Stimulated activated CD4-positive, alpha-beta T cell treated with anti-CD3 and anti-CD28 coated beads, Interleukin-4, amount 100 ng/mL, for 1 hour (primary cell): ENCODE results near the gene TUBGCP2.
"Not testable (repeated sequence)": the region's sequence is repeated elsewhere in the genome, so short reads cannot be mapped to it uniquely, and the experiment has no call there.

Experiments used
- DNase-seq: peaks from one replicate; pipeline ENCODE4 v3.0.0-alpha.2; 2020

Gene TUBGCP2

DNA sequence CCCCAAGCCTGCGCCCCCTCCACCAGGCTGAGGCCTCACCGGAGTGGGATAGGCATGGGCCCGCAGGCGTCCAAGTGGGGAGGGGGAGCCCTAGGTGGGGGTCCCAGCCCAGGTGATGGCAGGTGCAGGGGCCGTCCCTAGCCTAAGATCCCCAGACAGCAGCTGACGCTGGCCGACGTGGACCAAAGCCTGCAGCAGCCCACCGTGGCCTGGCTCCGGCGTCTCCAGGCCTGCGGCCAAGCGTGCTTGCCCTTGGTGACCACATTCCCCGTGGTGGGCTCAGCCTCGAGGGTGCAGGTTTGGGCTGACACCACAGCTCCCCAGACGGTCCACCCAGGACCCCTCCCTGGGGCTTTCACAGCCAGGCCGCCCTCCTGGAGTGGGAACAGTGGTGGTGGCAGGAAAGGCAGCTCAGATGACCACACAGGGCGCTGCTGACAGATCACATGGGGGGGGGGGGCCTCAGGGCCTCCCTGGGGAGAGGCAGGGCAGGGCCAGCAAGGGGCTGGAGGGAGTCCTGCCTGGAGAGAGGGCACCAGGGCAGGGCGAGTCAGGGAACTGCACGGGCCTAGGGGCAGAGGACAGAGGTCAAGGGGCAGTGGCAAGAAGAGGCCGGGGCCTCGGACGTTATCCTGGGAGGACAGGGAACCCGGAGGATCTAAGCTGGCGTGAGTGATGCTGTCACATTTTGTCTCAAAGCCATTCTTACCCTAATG is 31.2 kb downstream of the TUBGCP2 start:
- DNase-seq: no peak

DNA sequence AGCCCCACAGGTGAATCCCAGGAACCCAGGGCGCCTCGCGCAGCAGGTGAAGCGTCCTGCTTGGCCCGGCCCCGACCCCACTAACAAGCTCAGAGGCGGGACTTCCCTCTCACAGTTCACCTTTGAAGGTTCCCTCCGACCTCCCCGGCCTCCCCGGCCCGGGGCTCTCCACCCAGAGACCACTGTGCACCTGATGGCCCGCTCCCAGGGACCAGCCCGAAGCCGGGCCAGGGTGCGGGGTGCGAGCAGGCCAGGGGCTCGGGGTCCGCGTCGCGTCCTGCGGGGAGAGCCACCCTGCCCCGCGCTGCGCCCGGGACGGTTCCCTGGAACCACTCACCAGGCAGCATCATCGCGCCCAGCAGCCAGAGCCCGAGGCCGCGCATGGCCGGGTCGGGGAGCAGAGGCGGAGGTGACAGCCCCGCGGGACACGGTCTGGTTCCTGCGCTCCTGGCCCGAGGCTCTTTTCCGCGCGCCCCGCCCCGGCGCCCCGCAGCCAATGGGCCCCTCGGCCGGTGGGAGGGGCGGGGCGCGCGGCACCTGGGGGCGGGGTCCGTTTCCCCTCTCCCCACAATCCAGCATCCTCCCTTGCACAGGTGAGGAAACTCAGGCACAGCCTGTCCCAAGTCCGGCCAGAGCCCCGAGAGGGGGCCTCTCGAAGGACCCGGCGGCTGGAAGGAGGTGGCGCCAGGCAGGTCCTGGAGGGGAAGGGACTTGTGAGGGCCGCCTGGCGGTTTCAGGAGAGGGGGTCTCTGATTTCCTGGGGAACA is 32.1 kb downstream of the TUBGCP2 start, which contains the start of gene ADAM8:
ADAM8 (minus strand) TSS at position 434 of the 767 bp plus-strand sequence; CDS start at position 383, 51 bp downstream.
- peak; percentile 72 for DNase-seq

DNA sequence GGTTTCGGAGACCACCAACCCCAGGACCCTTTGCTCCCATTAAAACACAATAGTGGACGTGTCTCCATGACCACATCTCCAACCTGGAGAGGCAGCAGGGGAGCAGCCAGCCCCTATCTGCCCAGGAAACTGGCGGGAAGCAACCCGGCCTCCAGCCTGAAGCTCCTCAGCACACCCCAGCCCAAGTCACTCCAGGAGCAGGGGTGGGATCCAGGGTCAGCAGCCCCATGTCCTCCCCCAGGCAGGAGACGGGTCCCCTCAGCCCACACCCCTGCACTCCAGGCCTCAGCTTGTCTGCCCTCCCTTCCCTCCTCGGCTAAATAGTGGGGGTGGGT is 32.6 kb downstream of the TUBGCP2 start:
- no peak for DNase-seq

DNA sequence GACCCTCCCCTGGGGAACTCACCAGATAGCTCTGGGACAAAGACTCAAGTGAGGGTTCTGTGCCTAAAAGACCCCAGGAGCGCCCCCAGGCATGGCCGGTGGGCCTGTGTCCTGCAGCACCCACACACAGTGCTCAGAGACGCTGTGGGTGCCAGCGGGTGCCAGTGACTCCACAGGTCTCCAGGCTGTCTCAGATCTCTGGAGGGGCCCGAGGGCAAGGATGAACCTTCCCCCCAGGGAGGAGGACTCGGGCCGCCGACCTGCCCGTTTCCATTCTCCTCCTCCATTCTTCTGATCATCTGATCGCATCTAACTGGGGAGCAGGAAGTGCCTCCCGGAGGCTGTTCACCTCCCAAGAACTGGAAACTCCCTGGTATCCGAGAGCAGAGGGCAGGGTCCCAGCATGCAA is 33.0 kb downstream of the TUBGCP2 start:
- DNase-seq: peak; percentile 53

DNA sequence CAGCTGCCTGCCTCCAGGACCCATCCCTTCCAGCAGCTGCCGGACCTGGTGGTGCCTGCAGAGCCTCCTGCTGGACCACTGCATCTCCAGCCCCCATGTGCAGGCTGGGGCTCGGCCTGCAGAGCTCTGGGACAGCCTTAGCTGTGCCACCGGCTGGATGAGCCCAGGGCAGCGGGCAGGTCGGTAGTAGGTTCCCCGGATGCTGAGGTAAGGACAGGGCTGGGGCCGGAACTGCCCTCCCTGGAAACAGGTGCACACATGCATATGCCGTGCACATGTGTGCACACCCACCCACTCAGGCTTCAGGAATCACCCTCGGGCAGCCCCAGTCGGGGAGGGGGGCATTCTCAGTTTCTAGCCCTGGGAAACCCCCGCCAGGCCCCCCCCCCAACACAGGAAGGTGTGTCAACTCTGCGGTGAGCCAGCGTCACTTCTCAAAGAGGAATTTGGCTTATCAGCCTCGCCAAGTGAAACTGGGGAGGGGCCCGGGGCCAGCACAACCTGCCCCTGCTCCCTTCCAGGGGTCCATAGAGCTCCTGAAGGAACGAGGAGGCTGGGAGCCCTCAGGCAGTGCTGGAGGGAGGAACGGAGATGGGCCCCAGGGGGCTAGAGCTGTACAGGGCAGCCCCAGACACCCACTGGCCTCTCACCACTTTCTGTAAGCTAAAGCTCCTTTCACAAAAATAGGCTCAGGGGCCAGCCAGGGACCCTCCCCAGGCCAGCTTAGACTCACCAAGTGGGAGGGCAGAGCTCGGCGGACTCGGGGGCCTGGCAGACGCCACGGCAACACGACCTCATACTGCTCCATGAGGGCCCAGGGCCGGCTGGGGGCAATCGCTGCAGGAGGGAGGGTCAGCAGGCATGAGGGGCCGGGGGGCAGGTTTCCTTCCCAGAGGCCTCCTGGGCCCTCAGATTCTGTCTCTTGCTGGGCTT is 33.7 kb downstream of the TUBGCP2 start:
- peak; percentile 83 for DNase-seq

DNA sequence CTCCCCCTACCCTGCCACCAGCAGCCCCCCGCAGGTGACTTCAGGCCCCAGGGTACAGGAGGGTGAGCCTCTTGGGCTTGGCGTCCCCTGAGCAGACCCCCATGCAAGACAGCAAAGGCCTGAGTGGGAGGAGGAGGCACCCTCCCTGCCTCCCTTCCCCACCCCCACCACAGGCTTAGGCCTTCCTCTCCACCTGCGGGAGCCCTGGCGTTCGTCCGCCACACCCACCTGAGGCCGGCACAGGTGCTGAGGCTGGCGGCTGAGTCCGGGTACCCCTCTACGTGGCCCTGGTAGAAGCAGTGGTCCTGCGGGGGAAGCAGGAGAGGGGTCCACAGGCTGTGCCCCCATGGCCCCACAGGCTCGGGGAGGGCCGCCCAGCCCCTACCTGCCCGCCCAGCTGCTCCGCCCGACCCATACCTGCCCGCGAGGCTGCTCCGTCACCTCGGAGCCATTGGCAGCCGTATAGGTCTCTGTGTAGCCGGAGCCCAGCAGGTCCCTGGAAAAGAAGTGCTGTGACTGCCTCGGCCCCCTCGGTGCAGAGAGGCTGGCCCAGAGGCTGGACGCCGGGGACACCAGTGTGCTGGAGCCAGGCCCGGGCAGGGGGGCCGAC is 35.0 kb downstream of the TUBGCP2 start:
- no peak for DNase-seq

DNA sequence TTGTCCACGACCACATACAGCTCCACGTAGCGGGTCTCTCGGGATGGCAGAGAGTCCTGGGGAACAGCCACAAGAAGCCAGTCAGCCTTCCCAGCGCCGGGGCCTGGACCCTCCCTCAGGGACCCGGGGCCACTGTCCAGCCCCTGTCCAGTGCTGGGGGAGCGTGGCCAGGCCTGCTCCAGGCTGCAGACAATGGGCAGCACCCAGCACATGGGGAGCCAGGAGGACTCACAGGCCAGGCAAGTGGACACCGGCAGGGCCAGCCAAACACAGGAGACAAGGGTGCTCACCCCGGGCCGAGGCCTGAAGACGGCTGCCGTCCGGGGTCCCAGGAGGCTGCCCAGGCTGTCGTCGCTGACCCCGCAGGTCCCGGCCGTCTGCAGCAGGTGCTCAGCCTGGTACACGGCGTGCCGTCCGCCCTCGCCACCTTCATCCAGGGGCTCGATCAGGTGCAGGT is 35.7 kb downstream of the TUBGCP2 start:
- DNase-seq: no peak

DNA sequence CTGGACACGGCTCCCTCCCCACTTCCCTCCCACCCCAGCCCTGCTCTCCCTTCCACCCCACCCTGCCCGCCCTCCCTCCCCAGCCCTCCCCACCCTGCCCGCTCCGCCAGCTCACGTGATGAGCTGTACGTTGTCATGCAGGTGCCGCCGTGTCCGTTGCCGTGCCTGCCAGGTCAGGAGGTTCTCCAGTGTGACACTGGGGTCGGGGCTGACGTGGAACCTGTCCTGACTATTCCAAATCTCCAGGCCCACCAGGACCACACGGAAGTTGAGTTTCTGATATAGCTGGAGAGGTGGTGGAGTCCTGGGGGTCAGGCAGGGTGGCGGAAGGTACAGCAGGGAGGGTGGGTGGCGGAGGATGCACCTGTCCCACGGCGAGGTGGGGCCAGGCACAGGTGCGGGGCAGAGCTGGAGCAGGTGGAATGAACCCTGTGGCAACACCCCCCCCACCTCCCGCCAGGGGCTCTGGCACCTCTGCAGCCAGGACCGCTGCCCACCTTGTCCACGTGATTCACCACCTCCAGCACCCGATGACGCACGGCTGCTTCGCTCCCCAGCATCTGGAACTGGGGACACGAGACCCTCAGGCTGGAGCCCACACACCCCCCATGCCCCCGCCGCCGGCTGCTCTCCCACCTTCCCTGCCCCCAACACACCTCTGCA is 36.2 kb downstream of the TUBGCP2 start:
- no peak for DNase-seq

DNA sequence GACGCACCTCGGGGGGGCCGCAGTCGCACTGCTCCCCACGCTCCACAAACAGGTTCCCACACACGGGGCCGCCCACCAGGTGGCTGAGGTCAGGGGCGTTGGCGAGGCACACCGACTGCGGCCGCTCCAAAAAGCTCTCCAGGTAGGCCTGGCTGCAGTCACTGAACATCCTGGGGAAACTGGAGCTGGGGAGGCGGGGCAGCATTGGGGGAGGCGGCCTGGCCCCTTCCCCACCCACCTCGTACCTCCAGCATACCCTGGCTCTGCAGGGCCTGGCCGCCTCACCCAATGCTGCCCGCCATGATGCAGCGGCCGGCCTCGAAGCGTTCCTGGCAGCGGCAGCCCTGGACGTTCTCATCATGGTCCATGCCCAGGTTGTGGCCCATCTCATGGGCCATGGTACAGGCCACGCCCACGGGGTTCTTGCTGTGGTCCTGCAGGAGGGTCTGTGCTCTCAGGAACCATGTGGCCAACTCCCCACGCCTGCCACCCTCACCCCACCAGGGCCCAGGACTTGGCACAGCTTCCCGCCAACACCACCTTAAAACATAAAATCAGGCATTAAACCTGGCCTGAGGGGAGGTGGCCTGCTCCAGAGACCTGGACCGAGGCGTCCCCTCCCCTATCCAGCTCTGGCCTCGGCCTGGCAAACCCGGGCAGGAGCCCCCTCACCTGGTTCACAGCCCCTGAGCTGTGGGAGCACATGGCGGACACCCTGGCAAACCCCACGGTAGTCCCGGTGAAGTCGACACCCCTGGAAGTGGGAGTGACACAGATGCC is 37.0 kb downstream of the TUBGCP2 start:
- no peak for DNase-seq

DNA sequence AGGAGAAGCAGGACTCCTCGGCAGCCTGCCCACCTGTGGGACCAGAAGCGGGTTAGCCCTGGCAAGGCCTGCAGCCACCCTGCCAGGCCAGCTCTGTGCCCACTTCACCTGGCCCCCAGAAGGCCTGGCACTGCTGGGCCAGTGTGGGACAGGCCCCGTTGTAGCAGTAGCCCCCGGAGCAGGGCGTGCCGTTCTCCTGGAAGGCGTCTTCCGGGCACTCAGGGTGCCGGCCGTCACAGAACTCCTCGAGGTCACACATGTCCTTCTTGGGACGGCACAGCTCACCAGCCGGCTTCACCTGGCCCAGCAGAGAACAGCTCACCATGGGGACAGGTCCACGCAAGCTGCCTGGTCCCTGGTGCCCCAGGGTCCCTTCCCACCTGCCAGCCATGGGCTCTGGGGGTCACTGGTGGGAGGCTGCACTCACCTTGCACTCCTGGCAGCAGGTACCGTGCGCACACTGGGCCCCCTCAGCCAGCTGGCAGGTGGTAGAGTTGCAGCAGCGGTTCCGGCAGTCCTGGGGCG is 37.8 kb downstream of the TUBGCP2 start:
- DNase-seq: no peak

DNA sequence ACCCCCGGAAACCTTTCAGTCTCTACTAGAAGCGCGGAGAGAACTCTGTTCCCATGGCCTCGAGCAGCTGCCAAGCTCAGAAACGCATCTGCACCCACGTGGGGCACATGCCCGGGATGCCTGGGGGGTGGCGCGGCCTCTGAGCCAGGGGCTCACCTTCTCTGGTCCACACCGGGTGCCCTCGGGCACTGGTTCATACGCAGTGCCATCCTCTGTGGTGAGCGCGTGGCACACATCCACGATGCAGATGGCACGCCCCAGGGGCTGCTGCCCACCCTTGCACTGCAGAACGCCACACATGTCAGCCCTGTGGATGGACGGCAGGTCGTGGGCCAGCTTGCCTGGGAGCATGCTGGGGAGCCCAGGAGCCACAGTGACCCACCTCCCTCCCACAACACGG is 38.5 kb downstream of the TUBGCP2 start:
- DNase-seq: no peak

DNA sequence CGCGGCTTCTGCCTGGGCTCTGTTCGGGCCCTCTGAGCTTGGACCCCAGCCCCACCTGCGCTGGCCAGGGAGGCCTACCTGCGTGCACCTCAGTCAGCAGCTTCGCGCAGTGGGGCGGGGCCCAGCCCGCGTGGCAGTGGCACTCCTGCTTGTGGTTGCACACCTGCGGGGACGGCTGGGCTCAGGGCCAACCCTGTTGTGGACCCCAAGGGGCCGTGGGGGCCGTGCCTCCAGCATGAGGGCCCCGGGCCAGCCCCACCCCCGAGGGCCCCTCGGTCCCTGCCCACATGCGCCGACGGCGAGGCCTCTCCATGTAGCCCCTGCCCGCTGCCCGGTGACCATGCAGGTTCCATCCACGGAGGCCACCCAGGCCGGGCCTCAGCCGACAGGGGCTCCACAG is 39.3 kb downstream of the TUBGCP2 start:
- DNase-seq: no peak

DNA sequence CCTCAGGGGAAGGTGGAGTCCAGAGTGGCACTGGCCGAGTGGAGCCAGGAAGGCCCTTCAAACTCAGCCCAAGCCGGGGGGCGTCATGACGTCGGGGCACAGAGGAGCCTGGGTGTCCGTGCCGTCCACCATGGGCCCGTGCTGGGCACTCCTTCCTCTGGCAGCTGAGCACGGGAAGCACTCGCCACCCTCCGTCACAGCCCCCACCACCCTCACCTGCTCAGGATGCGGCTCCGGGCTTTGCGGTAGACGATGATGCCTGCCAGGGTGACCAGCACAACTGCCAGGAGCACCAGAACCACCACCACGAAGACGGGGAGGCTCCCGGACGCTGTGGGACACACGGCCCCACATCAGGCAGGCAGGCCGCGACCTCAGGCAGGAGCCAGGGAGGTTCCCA is 40.1 kb downstream of the TUBGCP2 start:
- no peak for DNase-seq

DNA sequence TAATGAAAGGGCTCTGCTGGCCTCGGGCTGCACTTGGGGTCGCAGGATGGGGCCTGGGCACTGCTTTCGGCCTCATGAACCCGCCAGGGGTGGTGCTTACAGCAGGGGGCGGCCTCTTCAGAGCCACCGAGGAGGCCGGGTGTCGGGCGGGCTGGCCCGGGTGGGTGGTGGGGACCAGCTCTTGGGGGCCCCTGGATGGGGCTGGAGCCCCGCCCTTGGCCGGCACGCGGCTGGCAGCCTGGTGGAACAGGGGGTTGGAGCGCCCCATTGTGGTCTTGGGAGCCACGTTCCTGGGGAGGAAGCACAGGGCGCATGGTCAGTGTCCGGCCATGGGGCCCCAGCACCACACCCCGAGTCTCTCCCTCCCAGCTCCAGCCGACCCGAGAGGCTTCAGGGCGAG is 40.8 kb downstream of the TUBGCP2 start:
- no peak for DNase-seq

DNA sequence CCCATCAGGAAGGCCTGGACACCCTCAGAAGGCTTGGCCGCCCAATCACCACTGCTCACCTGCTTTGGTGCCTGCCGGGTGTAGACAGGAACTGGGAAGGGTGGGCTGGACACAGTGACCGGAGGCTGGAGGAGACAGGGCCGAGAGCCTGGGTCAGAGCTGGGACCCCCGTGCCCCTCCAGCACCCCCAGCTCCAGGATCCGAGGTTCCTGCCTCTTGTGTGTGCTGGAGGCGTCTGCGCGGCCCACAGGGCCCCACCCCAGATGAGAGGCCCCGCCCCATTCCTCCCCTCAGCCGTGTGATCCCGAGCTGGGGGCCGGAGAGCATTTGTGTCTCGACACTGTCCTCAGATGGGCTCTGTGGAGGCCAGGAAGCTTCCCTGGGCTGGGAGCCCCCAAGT is 41.4 kb downstream of the TUBGCP2 start:
- no peak for DNase-seq

DNA sequence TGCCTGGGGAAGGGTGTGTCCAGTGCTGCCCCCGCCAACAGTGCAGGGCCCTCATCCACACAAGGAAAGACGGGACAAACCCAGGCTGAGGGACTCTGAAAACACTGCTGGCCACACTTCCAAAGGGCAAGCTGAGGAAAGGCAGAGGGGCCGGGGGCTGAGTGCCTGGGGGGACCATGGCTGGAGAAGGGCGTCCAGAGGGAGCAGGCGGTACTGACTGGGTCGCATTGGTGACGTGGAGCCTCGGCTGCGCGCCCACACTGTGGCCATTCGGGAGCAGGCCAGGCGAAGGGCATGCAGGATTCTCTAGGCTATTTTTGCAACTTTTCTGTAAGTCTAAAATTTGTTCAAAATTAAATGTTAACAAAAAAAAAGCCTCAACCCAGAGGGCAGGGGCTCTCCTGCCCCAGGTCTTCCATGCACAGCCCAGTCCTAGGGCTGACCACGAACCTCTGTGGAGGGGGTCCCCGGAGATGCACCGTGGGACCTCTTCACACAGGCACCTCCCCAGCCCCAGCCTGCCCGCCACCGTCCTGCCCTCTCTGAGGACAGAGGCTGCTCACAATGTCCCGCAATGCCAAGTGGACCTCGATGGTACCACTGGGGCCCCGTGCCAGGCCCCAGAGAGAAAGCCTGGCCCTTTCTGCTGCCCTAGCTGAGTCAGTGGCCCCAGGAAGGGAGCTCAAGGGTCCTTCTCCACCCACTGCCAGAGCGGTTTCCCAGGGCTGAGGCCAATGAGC is 42.4 kb downstream of the TUBGCP2 start:
- DNase-seq: no peak

DNA sequence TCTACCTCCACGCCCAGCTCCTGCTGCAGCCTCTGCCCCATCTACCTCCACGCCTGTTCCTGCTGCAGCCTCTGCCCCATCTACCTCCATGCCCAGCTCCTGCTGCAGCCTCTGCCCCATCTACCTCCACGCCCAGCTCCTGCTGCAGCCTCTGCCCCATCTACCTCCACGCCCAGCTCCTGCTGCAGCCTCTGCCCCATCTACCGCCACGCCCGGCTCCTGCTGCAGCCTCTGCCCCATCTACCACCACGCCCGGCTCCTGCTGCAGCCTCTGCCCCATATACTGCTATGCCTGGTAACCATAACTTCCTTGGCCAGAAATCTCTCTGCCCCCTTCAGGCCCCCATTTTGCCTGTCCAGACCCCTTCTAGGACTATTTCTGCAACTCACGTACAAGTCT is 43.6 kb downstream of the TUBGCP2 start:
- not testable (repeated sequence) for DNase-seq

DNA sequence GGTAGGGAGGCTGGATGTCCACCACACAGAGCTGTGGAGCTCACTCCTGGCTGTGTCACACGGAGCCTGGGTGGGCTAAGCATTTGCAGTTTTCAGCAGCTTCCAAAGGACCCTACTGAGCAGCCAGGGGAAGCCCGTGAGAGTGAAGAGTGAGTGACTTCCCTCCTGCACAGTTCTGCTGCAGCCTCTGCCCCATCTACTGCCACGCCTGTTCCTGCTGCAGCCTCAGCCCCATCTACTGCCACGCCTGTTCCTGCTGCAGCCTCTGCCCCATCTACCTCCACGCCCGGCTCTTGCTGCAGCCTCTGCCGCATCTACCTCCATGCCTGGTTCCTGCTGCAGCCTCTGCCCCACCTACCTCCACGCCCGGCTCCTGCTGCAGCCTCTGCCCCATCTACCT is 44.2 kb downstream of the TUBGCP2 start:
- no peak for DNase-seq

DNA sequence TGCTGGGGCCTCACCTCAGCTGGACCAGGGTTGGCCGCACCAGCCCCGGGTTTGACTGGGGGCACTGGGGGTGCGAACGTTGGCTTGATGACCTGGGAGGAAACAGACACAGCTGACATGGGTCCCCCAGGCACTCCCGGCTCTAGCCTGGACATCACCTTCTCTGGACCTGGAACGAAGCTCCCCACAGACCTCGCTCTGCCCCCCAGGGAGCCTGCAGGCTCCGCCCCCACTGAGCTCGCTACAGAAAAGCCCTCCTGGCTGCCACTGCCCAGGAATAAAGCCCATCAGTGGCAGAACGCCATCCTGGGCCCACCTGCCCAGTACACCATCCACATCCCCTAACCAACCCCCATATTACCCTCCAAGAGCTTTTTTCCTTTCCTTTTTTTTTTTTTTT is 45.0 kb downstream of the TUBGCP2 start:
- no peak for DNase-seq

DNA sequence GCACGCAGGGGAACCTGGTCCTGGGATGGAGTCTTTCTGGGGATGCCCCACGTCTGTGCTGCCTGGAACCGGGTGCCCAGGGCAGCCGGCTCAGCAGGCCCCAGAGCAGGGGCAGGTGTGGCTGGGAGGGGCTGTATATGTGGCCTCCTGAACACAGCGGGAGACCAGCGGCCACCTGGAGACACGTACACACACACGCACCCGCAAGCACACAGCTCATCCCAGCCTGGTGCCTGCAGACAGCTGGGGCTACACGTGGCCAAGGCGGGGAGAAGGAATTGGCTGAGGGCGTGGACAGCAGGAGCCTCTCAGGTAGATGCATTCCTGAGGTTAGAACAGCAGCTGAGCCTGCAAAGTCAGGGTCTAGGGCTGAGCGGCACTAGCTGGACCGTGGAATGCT is 46.0 kb downstream of the TUBGCP2 start:
- DNase-seq: no peak
